Measurements from ENCODE around the gene ZFP36L2. TPM values are rescaled to one million over a fixed set of nuclear protein-coding genes. Genes with fewer than 3 reads are reported as not detected.

The ZFP36L2 gene
- total and polyA plus RNA-seq, 5 donors, result 40.3 to 73.0 (median 66.4) TPM

DNA sequence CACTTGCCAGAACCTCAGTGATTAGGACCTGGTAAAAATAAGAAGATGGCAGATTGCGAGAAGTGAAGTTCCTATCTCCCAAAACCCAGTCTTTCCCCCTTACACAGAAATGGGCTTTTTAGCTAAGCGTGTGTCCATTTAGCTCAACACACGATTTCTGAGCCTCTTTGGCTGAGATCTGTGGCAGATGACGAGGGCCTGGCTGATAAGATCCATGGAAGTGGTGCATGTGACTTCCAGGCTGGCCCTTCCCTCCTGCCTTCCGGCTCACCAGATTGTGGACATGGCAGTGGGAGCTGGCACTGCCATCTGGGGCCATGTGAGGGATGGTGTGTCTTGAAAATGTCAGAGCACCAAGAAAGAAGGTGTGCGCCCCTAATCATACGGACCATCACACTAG, 41.0 kb upstream of the ZFP36L2 start:
- Histone ChIP-seq H3K4me1 (ENCODE audit: control insufficient read depth, insufficient read depth, low read length) (peaks cover 25% of the 10 kb centered on the region), H3K4me3 (ENCODE audit: low read length) (no peak overlapping the region), H3K27ac (ENCODE audit: low read length) (no peak overlapping the region), H3K9me3 (ENCODE audit: control insufficient read depth, low read length) (no peaks in the 10 kb centered on the region), H3K27me3 (ENCODE audit: control insufficient read depth, insufficient read depth) (no peaks in the 10 kb centered on the region)
- peak; percentile 61 to 73 (median 71) for DNase-seq
- WGBS, result 67% methylated on average over 7 of the region's 7 CpGs
- intact Hi-C loops (cut with DNase I), result loop anchor here in 1 of 4 donors (5.0 kb wide), 1 partner anchor 65 kb away; no protein-coding TSS in a partner anchor
- ATAC-seq, result no peak

DNA sequence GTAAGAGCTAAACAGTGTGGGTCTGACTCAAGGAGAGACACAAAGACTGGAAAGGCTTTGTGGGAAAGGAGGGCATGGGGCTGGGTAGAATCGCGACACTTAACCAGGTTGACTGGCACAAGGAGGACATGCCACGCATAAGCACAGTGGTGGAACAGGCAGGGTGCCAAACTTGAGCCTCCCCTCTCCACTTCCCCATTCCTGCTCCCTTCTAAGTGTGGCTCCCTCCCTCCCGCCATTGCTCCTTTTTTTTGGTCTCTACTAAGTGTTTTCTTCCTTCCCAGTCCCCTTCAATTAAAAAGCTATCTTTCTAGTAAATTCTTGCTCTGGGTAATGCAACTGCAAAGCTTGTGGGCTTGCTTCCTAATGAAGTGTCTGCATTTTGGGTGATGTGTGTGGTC, 40.3 kb upstream of the ZFP36L2 start:
- intact Hi-C loops (cut with DNase I), result loop anchor here in 1 of 4 donors (5.0 kb wide), 1 partner anchor 66 kb away; no protein-coding TSS in a partner anchor
- DNase-seq, result peak; percentile 65 to 86 (median 84)
- Histone ChIP-seq H3K9me3 (ENCODE audit: control insufficient read depth, low read length) (no peaks in the 10 kb centered on the region), H3K4me1 (ENCODE audit: control insufficient read depth, insufficient read depth, low read length) (peaks cover 25% of the 10 kb centered on the region), H3K27me3 (ENCODE audit: control insufficient read depth, insufficient read depth) (no peaks in the 10 kb centered on the region), H3K4me3 (ENCODE audit: low read length) (no peak overlapping the region), H3K27ac (ENCODE audit: low read length) (no peak overlapping the region)
- ATAC-seq, result no peak
- WGBS, result 65% methylated on average over 4 of the region's 4 CpGs

DNA sequence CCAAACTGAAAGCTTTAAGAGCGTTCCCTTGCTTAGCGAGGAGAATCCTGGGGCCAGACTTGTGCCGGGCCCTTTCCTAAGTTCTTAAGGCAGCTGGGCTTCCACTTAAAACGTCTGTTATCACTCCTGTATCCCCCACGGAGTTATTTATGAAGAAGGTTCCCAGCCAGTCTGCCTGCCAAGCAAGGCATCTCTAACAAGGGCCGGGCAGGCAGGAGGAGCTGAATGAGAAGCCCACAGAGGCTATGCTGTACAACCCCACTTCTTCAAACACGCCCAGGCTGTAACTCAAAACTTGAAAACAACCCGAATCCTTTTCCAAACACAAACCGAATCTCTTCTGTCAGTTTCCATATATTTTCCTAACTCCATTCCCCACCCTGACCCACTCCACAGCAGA, 39.0 kb upstream of the ZFP36L2 start:
- WGBS, result 40% methylated on average over 9 of the region's 9 CpGs
- peak in 1 of 2 donors; percentile 17 for ATAC-seq
- intact Hi-C loops (cut with DNase I), result loop anchor here in 1 of 4 donors (5.0 kb wide), 1 partner anchor 67 kb away; no protein-coding TSS in a partner anchor

DNA sequence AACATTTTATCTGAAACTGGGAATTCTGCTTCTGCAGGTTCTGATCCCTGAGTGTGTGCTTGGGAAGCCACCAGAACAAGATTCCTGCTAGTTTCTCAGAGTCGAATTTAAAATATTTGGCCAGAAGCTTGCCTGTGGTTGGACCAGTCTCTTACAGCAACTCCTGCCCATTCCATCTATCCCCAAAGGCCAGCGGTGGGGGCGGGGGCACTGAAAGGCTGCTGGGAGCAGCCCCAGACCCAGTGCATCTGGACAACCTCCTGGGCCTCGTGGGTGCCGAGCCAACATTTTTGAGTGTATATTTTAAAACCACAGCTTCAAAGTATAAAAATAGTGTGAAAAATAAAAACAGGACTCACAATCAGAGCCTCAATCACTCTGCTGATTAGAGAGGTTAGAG, 38.6 kb upstream of the ZFP36L2 start:
- no peak overlapping the region for H3K4me3 ChIP-seq (ENCODE audit: low read length)
- WGBS, result 46% methylated on average over 5 of the region's 5 CpGs
- intact Hi-C loops (cut with DNase I), result loop anchor here in 1 of 4 donors (5.0 kb wide), 1 partner anchor 67 kb away; no protein-coding TSS in a partner anchor
- H3K4me1 ChIP-seq (ENCODE audit: control insufficient read depth, insufficient read depth, low read length), result peaks cover 20% of the 10 kb centered on the region
- H3K27me3 ChIP-seq (ENCODE audit: control insufficient read depth, insufficient read depth), result no peaks in the 10 kb centered on the region
- DNase-seq (peak; percentile 75 to 92 (median 91)), ATAC-seq (peak in 1 of 2 donors; percentile 49)
- peak overlapping the region; percentile 76 for H3K27ac ChIP-seq (ENCODE audit: low read length)
- no peaks in the 10 kb centered on the region for H3K9me3 ChIP-seq (ENCODE audit: control insufficient read depth, low read length)

More for the DNA sequence above, 39.0 kb upstream of the ZFP36L2 start:
- Histone ChIP-seq H3K27me3 (ENCODE audit: control insufficient read depth, insufficient read depth) (no peaks in the 10 kb centered on the region), H3K27ac (ENCODE audit: low read length) (peak overlapping the region; percentile 76), H3K9me3 (ENCODE audit: control insufficient read depth, low read length) (no peaks in the 10 kb centered on the region), H3K4me3 (ENCODE audit: low read length) (no peak overlapping the region), H3K4me1 (ENCODE audit: control insufficient read depth, insufficient read depth, low read length) (peaks cover 24% of the 10 kb centered on the region)
- DNase-seq, result peak; percentile 58 to 86 (median 72)

DNA sequence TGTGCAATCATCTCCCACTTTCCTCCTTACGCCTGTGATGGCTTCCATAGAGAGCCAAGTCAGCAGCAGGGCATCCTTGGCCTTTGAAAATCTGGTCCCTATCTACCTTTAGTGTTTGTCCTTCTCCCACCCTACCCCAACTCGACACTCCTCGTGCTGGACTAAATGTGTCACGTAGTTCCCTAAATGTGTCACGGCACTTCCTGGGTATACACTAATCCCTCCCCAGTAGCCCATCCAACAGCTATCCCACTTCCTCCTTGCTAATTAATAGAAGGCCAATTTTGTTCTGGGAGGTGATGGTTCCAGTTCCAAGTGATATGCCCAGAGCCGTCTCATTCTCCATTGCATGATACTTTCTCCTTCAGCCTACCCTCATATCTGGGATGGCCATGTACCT, 36.5 kb upstream of the ZFP36L2 start:
- ATAC-seq (no peak), DNase-seq (no peak)
- 84% methylated on average over 6 of the region's 6 CpGs for WGBS
- H3K27ac ChIP-seq (ENCODE audit: low read length), result no peak overlapping the region
- intact Hi-C loops (cut with DNase I), result no loop called here
- peaks cover 11% of the 10 kb centered on the region for H3K4me1 ChIP-seq (ENCODE audit: control insufficient read depth, insufficient read depth, low read length)
- no peaks in the 10 kb centered on the region for H3K9me3 ChIP-seq (ENCODE audit: control insufficient read depth, low read length)
- H3K27me3 ChIP-seq (ENCODE audit: control insufficient read depth, insufficient read depth), result no peaks in the 10 kb centered on the region
- H3K4me3 ChIP-seq (ENCODE audit: low read length), result no peak overlapping the region

DNA sequence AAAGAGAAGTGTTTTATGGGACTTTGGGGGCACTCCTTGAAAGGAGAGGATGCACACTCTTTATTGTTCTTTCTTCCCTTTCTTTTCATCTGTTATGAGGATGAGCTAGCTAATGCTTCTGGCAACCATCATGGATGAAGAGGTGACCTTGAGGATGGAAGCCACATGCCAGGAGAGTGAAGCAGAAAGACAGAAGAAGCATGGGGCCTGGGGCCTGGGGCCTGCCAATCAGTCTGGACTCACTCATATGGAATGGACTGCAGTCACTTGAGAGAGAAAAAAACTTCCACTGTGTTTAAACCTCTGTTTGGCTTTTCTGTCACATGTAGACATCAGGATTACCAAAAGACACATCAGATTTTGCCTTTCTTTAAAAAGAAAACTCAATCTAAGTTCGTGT, 35.8 kb upstream of the ZFP36L2 start:
- no peaks in the 10 kb centered on the region for H3K27me3 ChIP-seq (ENCODE audit: control insufficient read depth, insufficient read depth)
- no peak for DNase-seq
- 96% methylated on average over 1 of the region's 1 CpG for WGBS
- no peak for ATAC-seq
- H3K4me3 ChIP-seq (ENCODE audit: low read length), result no peak overlapping the region
- H3K27ac ChIP-seq (ENCODE audit: low read length), result no peak overlapping the region
- no peaks in the 10 kb centered on the region for H3K9me3 ChIP-seq (ENCODE audit: control insufficient read depth, low read length)
- H3K4me1 ChIP-seq (ENCODE audit: control insufficient read depth, insufficient read depth, low read length), result peaks cover 10% of the 10 kb centered on the region
- intact Hi-C loops (cut with DNase I), result no loop called here

DNA sequence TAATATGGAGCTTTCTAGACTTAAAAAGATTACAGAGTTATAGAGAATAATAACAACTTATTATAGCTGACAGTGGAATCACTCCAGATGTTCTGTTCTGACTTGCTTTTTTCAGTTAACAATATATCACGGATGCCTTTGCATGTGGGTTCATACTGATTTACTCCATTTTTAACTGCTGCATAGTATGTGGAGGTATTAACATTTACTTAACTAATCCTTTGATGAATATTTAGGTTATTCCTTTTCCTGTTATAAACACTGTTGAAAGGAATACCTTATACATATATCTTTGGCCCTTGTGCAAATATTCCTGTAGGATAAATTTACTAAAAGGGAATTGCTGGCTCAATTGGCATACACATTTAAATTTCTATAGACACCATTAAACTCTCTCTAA, 33.1 kb upstream of the ZFP36L2 start:
- H3K27ac ChIP-seq (ENCODE audit: low read length), result no peak overlapping the region
- no peaks in the 10 kb centered on the region for H3K27me3 ChIP-seq (ENCODE audit: control insufficient read depth, insufficient read depth)
- DNase-seq (no peak), ATAC-seq (no peak)
- intact Hi-C loops (cut with DNase I), result no loop called here
- 92% methylated on average over 1 of the region's 1 CpG for WGBS
- no peak overlapping the region for H3K4me3 ChIP-seq (ENCODE audit: low read length)
- peaks cover 8% of the 10 kb centered on the region for H3K4me1 ChIP-seq (ENCODE audit: control insufficient read depth, insufficient read depth, low read length)
- no peaks in the 10 kb centered on the region for H3K9me3 ChIP-seq (ENCODE audit: control insufficient read depth, low read length)

DNA sequence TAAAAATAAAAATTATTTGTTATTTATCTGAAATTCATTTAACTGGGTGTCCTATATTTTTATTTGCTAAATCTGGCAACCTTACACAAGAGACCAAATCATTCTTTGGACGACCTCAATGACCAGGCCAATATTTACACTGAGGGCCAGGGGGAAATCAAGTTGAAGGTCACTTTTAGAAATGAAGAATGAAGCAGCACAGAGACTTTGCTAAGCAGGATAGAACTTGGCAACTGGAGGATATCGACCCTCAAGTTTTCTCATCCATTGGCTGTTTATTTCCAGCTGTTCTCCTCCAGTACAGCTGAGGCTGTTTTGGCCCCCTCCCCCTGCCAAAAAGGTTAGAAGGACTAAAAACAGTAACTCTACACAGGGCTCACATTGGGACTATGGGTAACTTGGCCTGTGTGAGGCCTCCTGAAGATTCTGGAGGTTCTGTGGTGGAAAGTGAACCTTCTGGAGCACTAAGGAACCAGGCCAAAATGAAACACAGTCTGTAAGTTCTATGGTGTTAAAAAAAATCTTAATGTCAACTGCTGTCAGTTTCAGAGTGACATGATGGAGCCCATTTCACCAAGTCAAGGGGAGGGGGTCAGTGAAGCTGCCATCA, 32.2 kb upstream of the ZFP36L2 start:
- no peak for ATAC-seq
- peaks cover 8% of the 10 kb centered on the region for H3K4me1 ChIP-seq (ENCODE audit: control insufficient read depth, insufficient read depth, low read length)
- H3K27me3 ChIP-seq (ENCODE audit: control insufficient read depth, insufficient read depth), result no peaks in the 10 kb centered on the region
- intact Hi-C loops (cut with DNase I), result no loop called here
- H3K4me3 ChIP-seq (ENCODE audit: low read length), result no peak overlapping the region
- WGBS, result 69% methylated on average over 2 of the region's 2 CpGs
- DNase-seq, result no peak
- no peak overlapping the region for H3K27ac ChIP-seq (ENCODE audit: low read length)
- H3K9me3 ChIP-seq (ENCODE audit: control insufficient read depth, low read length), result no peaks in the 10 kb centered on the region

DNA sequence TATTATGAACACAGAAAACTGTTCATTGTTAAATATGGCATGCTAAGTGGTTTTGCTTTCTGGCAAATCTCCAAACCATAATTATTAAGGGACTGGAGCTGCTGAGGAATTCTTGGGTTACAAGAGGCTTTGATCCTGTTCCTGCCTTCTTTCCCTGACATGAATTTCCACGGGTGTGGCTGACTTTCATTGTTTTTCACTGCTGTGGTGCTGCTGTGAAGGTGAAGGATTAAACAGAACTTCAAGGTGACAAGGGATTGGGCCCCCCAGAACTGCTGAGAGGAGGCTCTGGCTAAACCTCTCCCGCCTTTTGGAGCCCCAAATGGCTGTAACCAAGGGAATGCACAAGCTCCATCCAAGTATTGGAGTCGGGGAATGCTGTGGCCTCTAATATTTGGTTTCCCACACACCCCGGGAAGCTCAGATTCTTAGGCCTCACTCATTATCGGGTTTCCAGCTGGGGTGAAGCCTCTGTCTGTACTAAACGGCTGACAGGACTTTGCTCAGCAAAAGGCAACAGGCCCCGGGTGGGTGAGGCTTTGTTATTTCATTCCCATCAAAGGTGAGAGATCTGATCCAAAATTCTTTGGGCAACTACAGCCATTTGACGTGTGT, 29.0 kb upstream of the ZFP36L2 start:
- H3K4me1 ChIP-seq (ENCODE audit: control insufficient read depth, insufficient read depth, low read length), result peaks cover 15% of the 10 kb centered on the region
- H3K27me3 ChIP-seq (ENCODE audit: control insufficient read depth, insufficient read depth), result no peaks in the 10 kb centered on the region
- no peak overlapping the region for H3K4me3 ChIP-seq (ENCODE audit: low read length)
- intact Hi-C loops (cut with DNase I), result no loop called here
- 71% methylated on average over 8 of the region's 8 CpGs for WGBS
- DNase-seq (no peak), ATAC-seq (no peak)
- no peaks in the 10 kb centered on the region for H3K9me3 ChIP-seq (ENCODE audit: control insufficient read depth, low read length)
- H3K27ac ChIP-seq (ENCODE audit: low read length), result no peak overlapping the region

DNA sequence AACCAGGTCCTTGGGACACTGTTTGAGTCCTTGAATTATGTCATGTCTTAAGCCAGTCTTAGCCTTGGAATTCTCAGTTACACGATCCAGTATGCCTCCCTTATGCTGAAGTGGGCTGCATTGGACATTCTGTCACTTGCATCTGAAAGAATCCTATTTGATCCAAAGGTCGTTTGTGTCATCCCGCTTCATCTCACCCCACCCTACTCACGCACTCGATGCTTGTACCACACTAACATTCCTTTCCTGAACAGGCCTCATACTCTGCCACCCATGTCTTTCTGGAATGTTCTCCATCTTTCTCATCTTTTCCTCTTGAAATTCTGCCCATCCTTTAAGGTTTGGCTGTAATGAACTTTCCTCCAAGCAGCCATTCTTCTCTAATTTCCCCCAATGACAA, 27.9 kb upstream of the ZFP36L2 start:
- no peak for DNase-seq
- Histone ChIP-seq H3K4me3 (ENCODE audit: low read length) (no peak overlapping the region), H3K27ac (ENCODE audit: low read length) (no peak overlapping the region), H3K4me1 (ENCODE audit: control insufficient read depth, insufficient read depth, low read length) (peaks cover 15% of the 10 kb centered on the region), H3K27me3 (ENCODE audit: control insufficient read depth, insufficient read depth) (no peaks in the 10 kb centered on the region), H3K9me3 (ENCODE audit: control insufficient read depth, low read length) (no peaks in the 10 kb centered on the region)
- ATAC-seq, result no peak
- WGBS, result 87% methylated on average over 5 of the region's 5 CpGs
- intact Hi-C loops (cut with DNase I), result no loop called here

DNA sequence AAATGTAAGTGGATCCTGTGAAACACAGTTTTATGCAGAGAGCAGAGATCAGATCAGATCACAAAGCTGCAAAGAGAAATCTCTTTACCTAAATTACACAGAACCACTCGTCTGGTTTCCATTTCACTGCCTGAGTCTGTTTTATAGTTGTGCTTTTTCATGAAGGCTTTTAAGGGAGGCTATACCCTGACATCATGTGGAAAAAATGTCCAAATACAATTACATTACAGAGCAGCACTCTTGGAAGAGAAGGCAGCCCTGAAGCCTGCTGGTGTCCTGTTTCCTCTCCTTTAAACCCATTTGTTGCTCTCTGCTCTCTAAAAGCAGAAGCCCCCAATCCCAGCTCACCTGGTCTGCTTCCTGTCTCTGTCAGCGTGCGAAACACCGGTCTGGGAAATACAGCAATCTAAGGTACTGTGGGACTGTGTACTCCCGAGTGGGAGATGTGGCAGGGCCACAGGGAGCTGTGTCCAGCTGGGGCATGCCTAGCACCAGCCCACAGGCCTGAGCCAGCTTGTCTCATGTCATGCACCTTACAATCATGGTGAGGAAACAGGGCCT, 24.8 kb upstream of the ZFP36L2 start:
- ATAC-seq, result peak; percentile 65 to 76
- intact Hi-C loops (cut with DNase I), result no loop called here
- Histone ChIP-seq H3K4me3 (ENCODE audit: low read length) (no peak overlapping the region), H3K27ac (ENCODE audit: low read length) (peak overlapping the region; percentile 91), H3K27me3 (ENCODE audit: control insufficient read depth, insufficient read depth) (no peaks in the 10 kb centered on the region), H3K4me1 (ENCODE audit: control insufficient read depth, insufficient read depth, low read length) (peaks cover 8% of the 10 kb centered on the region), H3K9me3 (ENCODE audit: control insufficient read depth, low read length) (no peaks in the 10 kb centered on the region)
- no peak for DNase-seq
- 42% methylated on average over 5 of the region's 5 CpGs for WGBS
